ENCODE measurements around the gene ACTN4.

The ACTN4 gene

DNA sequence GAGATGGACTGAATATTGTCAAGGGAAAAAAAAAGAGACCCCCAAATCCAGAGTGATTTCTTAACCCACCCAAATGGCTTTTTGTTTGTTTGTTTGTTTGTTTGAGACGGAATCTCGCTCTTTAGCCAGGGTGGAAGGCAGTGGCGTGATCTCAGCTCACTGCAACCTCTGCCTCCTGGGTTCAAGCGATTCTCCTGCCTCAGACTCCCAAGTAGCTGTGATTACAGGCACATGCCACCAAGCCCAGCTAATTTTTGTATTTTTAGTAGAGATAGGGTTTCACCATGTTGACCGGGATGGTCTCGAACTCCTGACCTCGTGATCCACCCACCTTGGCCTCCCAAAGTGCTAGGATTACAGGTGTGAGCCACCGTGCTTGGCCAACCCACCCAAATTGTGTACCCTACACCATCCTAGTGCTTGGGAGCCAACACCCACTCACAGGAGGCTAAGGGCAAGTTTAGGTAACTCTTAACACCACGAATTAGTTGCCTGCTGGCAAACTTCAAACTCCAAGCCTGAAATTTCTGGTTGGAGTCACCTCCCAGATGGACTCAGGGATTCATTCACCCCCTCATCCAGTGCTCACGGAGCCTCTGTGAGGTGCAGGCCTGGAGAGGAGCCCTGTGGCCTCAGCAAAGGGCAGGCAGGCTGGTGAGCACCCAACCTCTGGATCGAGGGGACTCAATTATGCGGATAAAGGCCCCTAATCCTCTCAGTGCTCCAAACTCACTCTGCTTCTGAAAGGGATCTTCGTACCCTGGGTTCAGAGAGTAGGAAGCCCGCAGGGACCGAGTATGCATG lies 37.6 kb downstream of the ACTN4 start:
- ATAC-seq (replicated peaks) (no peak), DNase-seq (no peak)
- H3K9me3 Mint-ChIP-seq = peaks cover 0 to 3% of the 10 kb centered on the region in 2 donors
- peak overlapping the region; percentile 65 for H3K27ac Mint-ChIP-seq
- H3K27me3 Mint-ChIP-seq = no peaks in the 10 kb centered on the region
- H3K4me1 Mint-ChIP-seq = peaks cover 57 to 91% of the 10 kb centered on the region in 2 donors
- H3K36me3 Mint-ChIP-seq = peaks cover 16 to 46% of the 10 kb centered on the region in 2 donors
- peak overlapping the region; percentile 70 to 76 for H3K4me3 Mint-ChIP-seq

DNA sequence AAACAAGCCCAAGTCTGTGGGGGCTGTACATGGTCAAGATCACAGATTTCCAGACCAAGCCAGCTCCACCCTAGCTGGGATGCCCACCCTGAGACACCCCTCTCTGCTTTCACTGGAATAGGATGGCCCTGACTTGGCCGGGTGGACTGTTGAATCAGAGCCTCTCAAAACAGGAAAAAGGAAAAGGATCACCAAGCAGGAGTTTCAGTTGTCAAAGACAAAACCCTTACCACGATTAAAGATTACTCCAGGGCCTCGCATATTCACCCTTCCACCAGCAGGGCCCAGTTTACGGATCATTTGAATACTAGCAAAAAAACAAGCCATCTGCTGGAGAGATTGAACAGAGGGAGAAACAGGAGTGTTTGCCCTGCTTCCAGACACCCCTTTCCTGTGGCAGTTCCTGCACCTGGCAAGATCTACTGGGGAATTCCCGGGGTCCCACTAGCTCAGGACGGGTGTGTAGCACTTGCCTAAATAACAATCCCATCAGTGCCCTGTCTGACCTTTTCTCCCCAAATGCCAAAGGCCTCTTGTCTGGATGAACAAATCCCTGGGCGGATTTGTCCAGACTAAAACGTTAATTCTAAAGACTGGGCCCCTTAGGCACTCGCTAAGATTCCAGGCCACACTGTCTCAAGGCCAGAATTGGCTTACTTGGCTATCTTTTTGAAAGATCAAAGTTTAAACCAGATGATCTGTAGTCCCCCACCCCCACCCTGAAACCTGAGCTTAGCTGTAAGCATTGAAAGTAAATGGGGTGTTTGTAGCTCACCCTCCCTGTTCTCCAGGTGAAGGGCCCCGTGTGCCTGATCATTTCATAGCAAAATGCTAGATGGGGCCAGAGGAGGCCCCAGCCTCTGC lies 38.4 kb downstream of the ACTN4 start:
- Mint-ChIP-seq H3K4me1 (peaks cover 58 to 86% of the 10 kb centered on the region in 2 donors), H3K9me3 (peaks cover 0 to 3% of the 10 kb centered on the region in 2 donors), H3K27me3 (no peaks in the 10 kb centered on the region), H3K36me3 (peaks cover 18 to 44% of the 10 kb centered on the region in 2 donors), H3K27ac (peak overlapping the region; percentile 93), H3K4me3 (peak overlapping the region; percentile 70 to 76)
- DNase-seq (no peak), ATAC-seq (replicated peaks) (peak; percentile 25 to 32)

- Mint-ChIP-seq H3K9me3 (peaks cover 0 to 3% of the 10 kb centered on the region in 2 donors), H3K4me1 (peaks cover 55 to 82% of the 10 kb centered on the region in 2 donors), H3K27ac (peak overlapping the region; percentile 93), H3K36me3 (peaks cover 17 to 41% of the 10 kb centered on the region in 2 donors), H3K27me3 (no peaks in the 10 kb centered on the region), H3K4me3 (peak overlapping the region; percentile 70 to 76)
- DNase-seq (peak; percentile 48), ATAC-seq (replicated peaks) (peak; percentile 79 to 83)
Measured at GRCh38 chr19:38686530-38686888, 39.1 kb downstream of the ACTN4 start.

- DNase-seq = no peak
- no peak overlapping the region for H3K4me3 Mint-ChIP-seq
- peaks cover 14 to 33% of the 10 kb centered on the region in 2 donors for H3K36me3 Mint-ChIP-seq
- peaks cover 0 to under 1% of the 10 kb centered on the region in 2 donors for H3K9me3 Mint-ChIP-seq
- no peak overlapping the region for H3K27ac Mint-ChIP-seq
- ATAC-seq (replicated peaks) = no peak
- H3K27me3 Mint-ChIP-seq = no peaks in the 10 kb centered on the region
- H3K4me1 Mint-ChIP-seq = peaks cover 57 to 84% of the 10 kb centered on the region in 2 donors
Measured at GRCh38 chr19:38687837-38688378, 40.5 kb downstream of the ACTN4 start.

DNA sequence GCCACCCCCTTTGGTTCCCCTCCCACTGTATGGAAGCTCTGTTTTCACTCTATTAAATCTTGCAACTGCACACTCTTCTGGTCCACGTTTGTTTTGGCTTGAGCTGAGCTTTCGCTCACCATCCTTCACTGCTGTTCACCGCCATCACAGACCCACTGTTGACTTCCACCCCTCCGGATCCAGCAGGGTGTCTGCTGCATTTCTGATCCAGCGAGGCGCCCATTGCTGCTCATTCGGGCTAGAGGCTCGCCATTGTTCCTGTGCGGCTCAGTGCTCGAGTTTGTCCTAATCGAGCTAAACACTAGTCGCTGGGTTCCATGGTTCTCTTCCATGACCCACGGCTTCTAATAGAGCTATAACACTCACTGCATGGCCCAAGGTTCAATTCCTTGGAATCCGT lies 42.7 kb downstream of the ACTN4 start:
- Mint-ChIP-seq H3K4me1 (peaks cover 57 to 84% of the 10 kb centered on the region in 2 donors), H3K27ac (peak overlapping the region; percentile 76), H3K36me3 (peaks cover 15 to 37% of the 10 kb centered on the region in 2 donors), H3K27me3 (no peaks in the 10 kb centered on the region), H3K9me3 (no peaks in the 10 kb centered on the region), H3K4me3 (no peak overlapping the region)
- DNase-seq (no peak), ATAC-seq (replicated peaks) (no peak)

DNA sequence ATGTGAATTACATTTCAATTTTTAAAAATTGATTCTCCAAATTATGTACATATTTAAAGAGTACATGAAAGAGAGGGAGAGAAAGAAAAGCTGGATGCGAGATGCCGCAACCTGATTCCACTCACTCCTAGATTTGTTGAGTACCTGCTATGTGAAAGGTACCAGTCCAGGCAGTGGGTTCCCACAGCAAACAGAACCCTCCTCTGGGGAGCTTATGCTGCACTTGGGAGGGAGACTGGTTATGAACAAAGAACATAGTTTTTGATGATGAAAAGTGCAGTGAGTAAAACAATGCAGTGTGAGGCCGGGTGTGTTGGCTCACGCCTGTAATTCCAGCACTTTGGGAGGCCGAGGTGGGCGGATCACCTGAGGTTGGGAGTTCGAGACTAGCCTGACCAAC lies 43.4 kb downstream of the ACTN4 start:
- Mint-ChIP-seq H3K4me1 (peaks cover 58 to 84% of the 10 kb centered on the region in 2 donors), H3K9me3 (no peaks in the 10 kb centered on the region), H3K36me3 (peaks cover 15 to 38% of the 10 kb centered on the region in 2 donors), H3K27me3 (no peaks in the 10 kb centered on the region), H3K4me3 (no peak overlapping the region), H3K27ac (no peak overlapping the region)
- ATAC-seq (replicated peaks) (no peak), DNase-seq (no peak)

DNA sequence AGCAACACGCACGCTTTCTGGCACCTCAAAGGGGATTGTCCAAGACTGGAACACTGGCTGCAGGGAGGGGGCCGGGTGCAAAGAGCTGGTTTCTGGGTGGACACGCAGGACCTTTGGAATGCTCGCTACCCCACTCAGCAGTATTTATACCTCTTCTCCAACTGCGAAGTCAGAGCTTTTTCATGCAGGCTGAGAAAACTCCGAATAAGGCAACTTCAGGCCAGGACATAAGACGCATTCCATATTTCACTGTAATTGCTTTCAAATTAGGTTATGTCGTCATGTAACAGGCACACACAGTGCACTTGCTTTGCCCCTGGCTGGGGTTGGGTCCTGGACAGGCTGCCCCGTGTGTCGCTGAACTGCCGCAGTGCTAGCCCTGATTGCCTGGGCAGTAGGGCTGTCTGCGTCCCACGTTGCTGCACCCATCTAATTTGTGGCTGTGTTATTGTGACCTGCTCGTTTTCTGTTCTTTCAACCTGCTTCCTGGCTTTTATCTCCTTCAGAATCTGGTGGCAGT lies 44.5 kb downstream of the ACTN4 start:
- Mint-ChIP-seq H3K4me1 (peaks cover 56 to 73% of the 10 kb centered on the region in 2 donors), H3K36me3 (peaks cover 15 to 33% of the 10 kb centered on the region in 2 donors), H3K4me3 (no peak overlapping the region), H3K27me3 (no peaks in the 10 kb centered on the region), H3K27ac (peak overlapping the region; percentile 78), H3K9me3 (no peaks in the 10 kb centered on the region)
- DNase-seq (no peak), ATAC-seq (replicated peaks) (no peak)

DNA sequence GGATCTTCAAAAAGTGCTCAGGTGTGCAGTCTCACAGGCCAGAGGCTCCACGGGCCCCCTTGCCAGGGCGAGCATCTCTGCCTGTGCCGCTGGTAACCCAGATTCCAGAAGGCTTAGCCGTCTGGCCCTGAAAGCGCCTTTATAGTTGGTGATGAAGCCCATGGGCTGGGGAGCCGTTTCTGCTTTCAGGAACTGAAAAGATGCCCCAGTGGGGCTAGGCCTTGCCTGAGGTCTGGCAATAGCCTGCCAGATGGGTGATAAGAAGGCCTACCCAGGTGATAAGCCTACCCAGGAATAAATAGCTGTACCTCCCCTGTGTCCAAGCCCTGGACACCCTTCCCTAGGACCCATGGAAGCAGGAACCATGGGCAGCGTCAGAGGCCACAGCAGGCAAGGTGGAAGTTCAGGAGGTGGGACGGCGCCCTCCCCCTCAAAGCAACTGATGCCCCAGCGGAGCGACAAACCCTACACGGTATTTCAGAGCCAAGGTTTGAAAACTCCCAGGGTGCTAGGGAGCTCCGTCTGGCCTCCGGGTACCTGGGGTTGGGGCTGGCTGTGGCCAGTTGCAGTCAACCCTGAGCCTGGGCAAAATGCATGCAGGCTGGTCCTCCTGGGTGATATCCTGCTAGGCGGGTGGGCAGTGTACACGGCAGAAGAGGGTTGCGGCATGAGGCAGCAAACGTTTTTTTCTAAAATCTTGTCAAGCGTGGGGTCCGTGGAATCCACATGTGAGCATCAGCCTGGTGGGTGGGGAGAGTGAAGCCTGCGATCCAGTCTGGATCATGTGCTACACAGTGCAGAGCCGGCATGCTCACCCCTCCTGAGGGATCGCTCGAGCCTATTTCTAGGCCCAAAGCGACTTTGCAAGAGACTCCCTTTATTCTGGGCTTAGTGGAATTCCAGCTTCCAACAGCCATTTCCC lies 45.3 kb downstream of the ACTN4 start:
- DNase-seq (no peak), ATAC-seq (replicated peaks) (peak in 1 of 2 donors; percentile 14)
- peaks cover 52 to 68% of the 10 kb centered on the region in 2 donors for H3K4me1 Mint-ChIP-seq
- H3K27me3 Mint-ChIP-seq = no peaks in the 10 kb centered on the region
- peak overlapping the region; percentile 78 for H3K27ac Mint-ChIP-seq
- H3K36me3 Mint-ChIP-seq = peaks cover 15 to 30% of the 10 kb centered on the region in 2 donors
- no peaks in the 10 kb centered on the region for H3K9me3 Mint-ChIP-seq
- no peak overlapping the region for H3K4me3 Mint-ChIP-seq

DNA sequence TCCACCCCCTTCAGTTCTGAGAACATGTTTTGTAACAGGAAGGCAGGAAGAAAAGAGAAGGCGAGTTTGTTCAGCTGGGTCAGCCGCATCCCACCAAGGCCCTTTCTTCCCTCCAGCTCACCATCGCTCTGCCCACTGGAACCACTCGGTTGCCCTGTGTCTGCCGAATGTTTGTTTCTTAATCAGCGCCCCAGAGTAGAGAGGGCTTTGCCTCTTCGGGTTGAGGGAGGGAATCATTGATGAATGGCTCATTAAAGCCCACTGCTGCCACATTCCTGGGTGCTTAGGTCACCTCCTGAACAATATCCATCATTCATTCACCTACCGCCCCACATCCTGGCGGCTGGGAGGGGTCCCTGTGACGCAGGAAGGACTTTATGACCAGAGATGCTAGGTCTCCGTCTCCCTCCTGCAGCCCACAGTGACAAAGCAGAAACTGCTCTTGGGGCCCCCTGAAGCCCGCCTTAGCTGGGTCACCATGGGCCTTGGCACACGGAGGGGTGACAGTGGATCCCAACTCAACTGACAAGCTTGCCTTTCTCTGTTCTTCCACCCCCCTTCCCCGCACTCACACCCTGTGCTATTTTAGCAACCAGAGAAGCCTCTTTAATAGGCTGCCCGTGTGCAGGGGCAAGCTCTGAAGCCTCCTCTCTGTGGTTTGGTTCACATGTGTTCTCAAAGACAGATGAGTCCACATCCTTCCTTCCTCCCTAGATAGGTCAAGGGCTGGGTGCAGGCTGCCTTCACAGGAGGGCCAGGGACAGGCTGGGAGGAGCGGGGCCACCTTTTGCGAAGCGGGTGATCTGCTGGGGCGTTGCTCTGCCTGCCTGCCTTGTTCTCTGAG lies 46.2 kb downstream of the ACTN4 start:
- Mint-ChIP-seq H3K36me3 (peaks cover 15 to 37% of the 10 kb centered on the region in 2 donors), H3K27ac (peak overlapping the region; percentile 83), H3K9me3 (no peaks in the 10 kb centered on the region), H3K27me3 (no peaks in the 10 kb centered on the region), H3K4me3 (peak overlapping the region in 1 of 2 donors; percentile 8), H3K4me1 (peaks cover 55 to 70% of the 10 kb centered on the region in 2 donors)
- ATAC-seq (replicated peaks) (peak; percentile 83 to 89), DNase-seq (no peak)

DNA sequence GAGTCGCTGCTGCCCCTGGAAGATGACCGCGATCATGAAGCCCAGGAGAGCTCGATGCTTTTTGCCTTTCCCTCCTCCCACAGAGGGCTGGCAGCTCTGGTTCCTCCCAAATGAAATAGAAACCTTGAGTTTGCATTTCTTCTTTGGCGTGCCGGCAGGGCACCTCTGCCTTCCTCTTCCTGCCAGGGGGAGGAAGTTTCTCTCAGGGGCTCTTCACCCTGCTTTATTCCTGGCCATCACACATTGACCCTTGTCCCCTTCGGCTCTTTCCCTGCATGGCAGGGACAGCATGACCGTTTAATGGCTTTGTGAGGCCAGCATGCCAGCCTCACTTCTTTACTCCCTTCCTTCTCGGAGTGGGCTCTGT lies 47.9 kb downstream of the ACTN4 start:
- H3K36me3 Mint-ChIP-seq = peaks cover 10 to 35% of the 10 kb centered on the region in 2 donors
- H3K27me3 Mint-ChIP-seq = no peaks in the 10 kb centered on the region
- H3K9me3 Mint-ChIP-seq = no peaks in the 10 kb centered on the region
- peaks cover 52 to 67% of the 10 kb centered on the region in 2 donors for H3K4me1 Mint-ChIP-seq
- H3K4me3 Mint-ChIP-seq = peak overlapping the region; percentile 68 to 70
- peak overlapping the region; percentile 91 for H3K27ac Mint-ChIP-seq
- ATAC-seq (replicated peaks) = no peak
- no peak for DNase-seq

GRCh38 chr19:38695832-38696728 lies 48.6 kb downstream of the ACTN4 start:
- Mint-ChIP-seq H3K4me3 (no peak overlapping the region), H3K27me3 (no peaks in the 10 kb centered on the region), H3K27ac (peak overlapping the region; percentile 91), H3K4me1 (peaks cover 52 to 66% of the 10 kb centered on the region in 2 donors), H3K36me3 (peaks cover 15 to 39% of the 10 kb centered on the region in 2 donors), H3K9me3 (no peaks in the 10 kb centered on the region)
- ATAC-seq (replicated peaks) (no peak), DNase-seq (no peak)

DNA sequence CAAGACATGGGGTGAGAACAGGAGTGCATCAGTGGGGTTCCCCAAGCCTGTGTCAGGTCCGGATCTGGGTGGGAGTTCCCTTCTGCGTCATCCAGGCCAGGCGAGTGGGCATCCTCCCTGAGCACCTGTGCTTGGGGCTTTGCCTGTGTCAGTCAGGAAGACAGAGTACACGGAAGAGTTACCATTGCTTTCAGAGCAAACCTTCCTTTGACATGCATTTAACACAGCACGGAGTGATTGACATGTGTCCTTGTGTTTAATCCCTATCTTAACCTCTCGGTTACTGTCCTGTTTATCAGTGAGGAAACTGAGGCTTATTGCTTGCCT lies 49.2 kb downstream of the ACTN4 start:
- Mint-ChIP-seq H3K27me3 (no peaks in the 10 kb centered on the region), H3K27ac (no peak overlapping the region), H3K4me3 (no peak overlapping the region), H3K9me3 (no peaks in the 10 kb centered on the region), H3K4me1 (peaks cover 52 to 65% of the 10 kb centered on the region in 2 donors), H3K36me3 (peaks cover 15 to 39% of the 10 kb centered on the region in 2 donors)
- no peak for ATAC-seq (replicated peaks)
- no peak for DNase-seq
